GM12892 (cell line): ENCODE measurements around the gene BMPR2.

Experiments used
- POLR2A ChIP-seq: IDR thresholded peaks from 2 replicates; pipeline ENCODE4 v1.6.1; 2011; ENCODE audit warnings: low read depth, low read length, control low read depth
- POLR2AphosphoS5 ChIP-seq: IDR thresholded peaks from 2 replicates; pipeline ENCODE4 v1.6.1; 2011; ENCODE audit warnings: low read depth, low read length, control low read depth
- TAF1 ChIP-seq: IDR thresholded peaks from 2 replicates; pipeline ENCODE4 v1.6.1; 2011; ENCODE audit warnings: low read depth, mild to moderate bottlenecking, control low read depth, low read length, borderline replicate concordance

DNA sequence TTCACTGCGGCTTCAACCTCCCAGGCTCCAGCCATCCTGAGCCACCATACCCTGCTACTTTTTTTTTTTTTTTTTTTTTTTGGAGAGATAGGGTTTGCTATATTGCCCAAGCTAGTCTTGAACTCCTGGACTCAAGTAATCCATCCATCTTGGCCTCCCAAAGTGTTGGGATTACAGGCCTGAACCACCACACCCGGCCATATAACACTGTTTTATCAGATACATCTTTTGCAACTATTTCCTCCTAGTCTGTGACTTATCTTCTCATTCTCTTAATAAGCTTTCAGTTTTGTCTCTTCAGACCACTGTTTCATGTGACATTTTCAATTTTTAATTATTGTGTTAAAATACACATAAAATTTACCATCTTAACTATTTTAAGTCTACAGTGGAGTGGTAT is 223.0 kb downstream of the BMPR2 start:
- TF ChIP-seq POLR2AphosphoS5 (no peak), POLR2A (no peak), TAF1 (no peak)
